Neural cell (in vitro differentiated cells): Measurements from ENCODE around the gene ETV6. TPM values are rescaled to one million over a fixed set of nuclear protein-coding genes. Genes with fewer than 3 reads are reported as not detected.

Source experiments
- H2AFZ ChIP-seq: fragments of 200-600, 300-800 bp; sonication (generic), shearing (Covaris generic); 2 replicates; pipeline ENCODE4 v1.6.0; 2014; ENCODE audit warnings: low read depth, mild to moderate bottlenecking, antibody characterized with exemption, low read length, moderate library complexity
- H3F3A ChIP-seq: fragments of 200-600 bp; shearing (Covaris generic); 2 replicates; pipeline ENCODE4 v1.6.1; 2016; ENCODE audit warnings: mild to moderate bottlenecking, moderate library complexity, mixed read lengths, antibody characterized with exemption, low read length; ENCODE audit not compliant: insufficient read depth, poor library complexity, severe bottlenecking
- H3K27ac ChIP-seq: fragments of 200-600, 300-800 bp; sonication (generic), shearing (Covaris generic); 2 replicates; pipeline ENCODE4 v1.5.1; 2014; ENCODE audit warnings: mild to moderate bottlenecking, low read length, moderate library complexity
- H3K27me3 ChIP-seq: fragments of 300-800, 200-600 bp; sonication (generic), shearing (Covaris generic); 2 replicates; pipeline ENCODE4 v1.6.0; 2014; ENCODE audit warnings: mild to moderate bottlenecking, low read depth, low read length, moderate library complexity; ENCODE audit not compliant: insufficient read depth
- H3K36me3 ChIP-seq: fragments of 300-800, 200-600 bp; sonication (generic), shearing (Covaris generic); 2 replicates; pipeline ENCODE4 v1.5.1; 2014; ENCODE audit warnings: mild to moderate bottlenecking, antibody characterized with exemption, low read length, moderate library complexity; ENCODE audit not compliant: insufficient read depth
- H3K4me2 ChIP-seq: fragments of 300-800, 200-600 bp; sonication (generic), shearing (Covaris generic); 2 replicates; pipeline ENCODE4 v1.6.0; 2014; ENCODE audit warnings: mild to moderate bottlenecking, low read length
- H3K4me3 ChIP-seq: fragments of 300-800, 200-600 bp; sonication (generic), shearing (Covaris generic); 2 replicates; pipeline ENCODE4 v1.5.1; 2014; ENCODE audit warnings: mild to moderate bottlenecking, low read length, moderate library complexity
- H3K79me2 ChIP-seq: fragments of 200-600 bp; shearing (Covaris generic); replicated peaks from 2 replicates; pipeline ENCODE4 v1.6.0; 2014; ENCODE audit warnings: mild to moderate bottlenecking, low read length, moderate library complexity; ENCODE audit not compliant: insufficient read depth
- H3K9ac ChIP-seq: fragments of 300-800, 200-600 bp; sonication (generic), shearing (Covaris generic); 2 replicates; pipeline ENCODE4 v1.6.1; 2016; ENCODE audit warnings: mild to moderate bottlenecking, low read length, mixed read lengths
- H3K9me2 ChIP-seq: fragments of 200-600 bp; shearing (Covaris generic); 2 replicates; pipeline ENCODE4 v1.6.1; 2016; ENCODE audit warnings: mild to moderate bottlenecking, low read length, mixed read lengths; ENCODE audit not compliant: insufficient read depth
- H3K9me3 ChIP-seq: fragments of 200-600, 300-800 bp; sonication (generic), shearing (Covaris generic); 2 replicates; pipeline ENCODE4 v1.6.1; 2016; ENCODE audit warnings: mild to moderate bottlenecking, mixed run types, low read length, moderate library complexity, mixed read lengths
- H4K20me1 ChIP-seq: fragments of 200-600 bp; shearing (Covaris generic); 2 replicates; pipeline ENCODE4 v1.6.1; 2016; ENCODE audit warnings: mild to moderate bottlenecking, mixed run types; ENCODE audit not compliant: insufficient read depth
- EP300 ChIP-seq: fragments of 450-650 bp; conservative IDR thresholded peaks from 2 replicates; pipeline ENCODE4 v1.6.1; 2014; ENCODE audit warnings: antibody characterized with exemption, mild to moderate bottlenecking, moderate library complexity; ENCODE audit not compliant: poor library complexity, severe bottlenecking
- EZH2 ChIP-seq: fragments of 200-600, 300-800 bp; shearing (Covaris generic), sonication (generic); IDR thresholded peaks from 2 replicates; pipeline ENCODE4 v1.6.1; 2014; ENCODE audit warnings: antibody characterized with exemption, low read length, borderline replicate concordance, mild to moderate bottlenecking; ENCODE audit not compliant: insufficient read depth, poor library complexity, severe bottlenecking
- MXI1 ChIP-seq: fragments of 450-650 bp; conservative IDR thresholded peaks from 2 replicates; pipeline ENCODE4 v1.6.1; 2014; ENCODE audit warnings: antibody characterized with exemption, mild to moderate bottlenecking; ENCODE audit not compliant: poor library complexity, severe bottlenecking
- POLR2AphosphoS5 ChIP-seq: IDR thresholded peaks from 2 replicates; pipeline ENCODE4 v1.6.1; 2012
- RAD21 ChIP-seq: fragments of 450-650 bp; conservative IDR thresholded peaks from 2 replicates; pipeline ENCODE4 v1.6.1; 2014; ENCODE audit warnings: antibody characterized with exemption, mild to moderate bottlenecking, moderate library complexity
- SMC3 ChIP-seq: fragments of 450-650 bp; conservative IDR thresholded peaks from 2 replicates; pipeline ENCODE4 v1.6.1; 2014; ENCODE audit warnings: antibody characterized with exemption, mild to moderate bottlenecking, moderate library complexity; ENCODE audit not compliant: poor library complexity
- TAF1 ChIP-seq: IDR thresholded peaks from 2 replicates; pipeline ENCODE4 v1.6.1; 2012; ENCODE audit warnings: low read depth
- polyA plus RNA-seq: library from polyadenylated mRNA; depleted of rRNA; stranded (reverse); fragments of >200 nt; gene quantifications from 2 replicates; pipeline ENCODE4 v1.2.3, GENCODE V29; 2014
- TF ChIP-seq, protein P1 (sequence below): IDR thresholded peaks from 2 replicates; pipeline ENCODE4 v1.6.1; 2012; ENCODE audit warnings: borderline replicate concordance
- TF ChIP-seq, protein P2 (sequence below): fragments of 450-650 bp; IDR thresholded peaks from 2 replicates; pipeline ENCODE4 v1.5.1; 2014; ENCODE audit warnings: antibody characterized with exemption, mild to moderate bottlenecking, moderate library complexity; ENCODE audit not compliant: poor library complexity, severe bottlenecking

The ETV6 gene
- polyA plus RNA-seq, 1 donor from 2014 or later = 1.6 TPM

DNA sequence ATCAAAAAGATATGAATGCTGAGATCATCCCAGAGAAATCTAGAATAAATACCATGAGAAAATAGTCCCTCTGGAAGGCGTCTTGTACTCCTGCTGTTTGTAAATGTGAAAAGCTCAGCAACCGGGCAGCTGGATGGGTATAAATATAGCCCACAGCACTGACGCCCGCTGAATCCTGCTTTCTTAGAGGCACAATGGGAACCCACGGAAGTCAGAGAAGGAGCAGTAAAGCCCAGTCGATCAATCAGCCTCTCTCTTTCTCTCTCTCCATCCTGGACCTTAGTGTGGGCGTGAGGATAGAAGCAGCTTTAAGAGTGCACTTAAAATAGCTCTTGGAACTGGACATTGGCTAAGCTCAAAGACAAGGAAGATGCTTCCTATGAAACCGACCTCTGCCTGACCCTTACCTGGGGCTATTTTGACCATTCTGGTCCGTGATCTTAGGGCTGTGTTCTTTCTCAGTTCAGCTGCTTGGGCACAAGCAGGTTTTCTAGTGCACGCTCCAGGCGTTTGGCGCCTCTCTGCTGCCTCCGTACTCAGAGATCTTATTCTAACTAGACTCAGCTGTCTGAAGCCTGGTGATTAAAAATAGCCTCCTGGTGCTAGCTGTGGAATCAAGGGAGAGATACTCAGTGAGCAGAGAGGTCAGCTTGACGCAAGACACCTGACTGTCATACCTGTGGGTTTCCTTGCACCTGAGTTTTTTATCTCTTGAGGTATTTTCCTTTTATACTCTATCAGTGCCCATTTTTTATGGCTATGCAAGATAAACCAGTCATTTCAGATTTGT, 144.6 kb downstream of the ETV6 start:
- TF ChIP-seq POLR2AphosphoS5 = peak; percentile 42
- no peak for TF ChIP-seq MXI1
- TF ChIP-seq TAF1 = no peak
- Histone ChIP-seq H3K9ac (no peak overlapping the region), H3K4me2 (no peak overlapping the region), H3K9me3 (no peaks in the 10 kb centered on the region), H4K20me1 (no peaks in the 10 kb centered on the region), H3F3A (no peaks in the 10 kb centered on the region), H3K27me3 (no peaks in the 10 kb centered on the region), H3K79me2 (no peaks in the 10 kb centered on the region), H3K4me3 (no peak overlapping the region), H2AFZ (no peak overlapping the region), H3K27ac (peak overlapping the region; percentile 43), H3K36me3 (no peaks in the 10 kb centered on the region), H3K9me2 (no peaks in the 10 kb centered on the region)

- Histone ChIP-seq H4K20me1 (no peaks in the 10 kb centered on the region), H2AFZ (no peak overlapping the region), H3K27ac (peak overlapping the region; percentile 43), H3K9me2 (no peaks in the 10 kb centered on the region), H3K9ac (no peak overlapping the region), H3K36me3 (no peaks in the 10 kb centered on the region), H3K79me2 (no peaks in the 10 kb centered on the region), H3K4me2 (no peak overlapping the region), H3F3A (no peaks in the 10 kb centered on the region), H3K4me3 (no peak overlapping the region), H3K27me3 (no peaks in the 10 kb centered on the region), H3K9me3 (no peaks in the 10 kb centered on the region)
- TF ChIP-seq, protein P1, sequence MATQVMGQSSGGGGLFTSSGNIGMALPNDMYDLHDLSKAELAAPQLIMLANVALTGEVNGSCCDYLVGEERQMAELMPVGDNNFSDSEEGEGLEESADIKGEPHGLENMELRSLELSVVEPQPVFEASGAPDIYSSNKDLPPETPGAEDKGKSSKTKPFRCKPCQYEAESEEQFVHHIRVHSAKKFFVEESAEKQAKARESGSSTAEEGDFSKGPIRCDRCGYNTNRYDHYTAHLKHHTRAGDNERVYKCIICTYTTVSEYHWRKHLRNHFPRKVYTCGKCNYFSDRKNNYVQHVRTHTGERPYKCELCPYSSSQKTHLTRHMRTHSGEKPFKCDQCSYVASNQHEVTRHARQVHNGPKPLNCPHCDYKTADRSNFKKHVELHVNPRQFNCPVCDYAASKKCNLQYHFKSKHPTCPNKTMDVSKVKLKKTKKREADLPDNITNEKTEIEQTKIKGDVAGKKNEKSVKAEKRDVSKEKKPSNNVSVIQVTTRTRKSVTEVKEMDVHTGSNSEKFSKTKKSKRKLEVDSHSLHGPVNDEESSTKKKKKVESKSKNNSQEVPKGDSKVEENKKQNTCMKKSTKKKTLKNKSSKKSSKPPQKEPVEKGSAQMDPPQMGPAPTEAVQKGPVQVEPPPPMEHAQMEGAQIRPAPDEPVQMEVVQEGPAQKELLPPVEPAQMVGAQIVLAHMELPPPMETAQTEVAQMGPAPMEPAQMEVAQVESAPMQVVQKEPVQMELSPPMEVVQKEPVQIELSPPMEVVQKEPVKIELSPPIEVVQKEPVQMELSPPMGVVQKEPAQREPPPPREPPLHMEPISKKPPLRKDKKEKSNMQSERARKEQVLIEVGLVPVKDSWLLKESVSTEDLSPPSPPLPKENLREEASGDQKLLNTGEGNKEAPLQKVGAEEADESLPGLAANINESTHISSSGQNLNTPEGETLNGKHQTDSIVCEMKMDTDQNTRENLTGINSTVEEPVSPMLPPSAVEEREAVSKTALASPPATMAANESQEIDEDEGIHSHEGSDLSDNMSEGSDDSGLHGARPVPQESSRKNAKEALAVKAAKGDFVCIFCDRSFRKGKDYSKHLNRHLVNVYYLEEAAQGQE = no peak
- no peak for TF ChIP-seq POLR2AphosphoS5
- no peak for TF ChIP-seq TAF1
- no peak for TF ChIP-seq SMC3
- TF ChIP-seq EP300 = no peak
- TF ChIP-seq EZH2 = no peak
- TF ChIP-seq RAD21 = no peak
Observed at GRCh38 chr12:11794751-11795150, 145.3 kb downstream of the ETV6 start.

DNA sequence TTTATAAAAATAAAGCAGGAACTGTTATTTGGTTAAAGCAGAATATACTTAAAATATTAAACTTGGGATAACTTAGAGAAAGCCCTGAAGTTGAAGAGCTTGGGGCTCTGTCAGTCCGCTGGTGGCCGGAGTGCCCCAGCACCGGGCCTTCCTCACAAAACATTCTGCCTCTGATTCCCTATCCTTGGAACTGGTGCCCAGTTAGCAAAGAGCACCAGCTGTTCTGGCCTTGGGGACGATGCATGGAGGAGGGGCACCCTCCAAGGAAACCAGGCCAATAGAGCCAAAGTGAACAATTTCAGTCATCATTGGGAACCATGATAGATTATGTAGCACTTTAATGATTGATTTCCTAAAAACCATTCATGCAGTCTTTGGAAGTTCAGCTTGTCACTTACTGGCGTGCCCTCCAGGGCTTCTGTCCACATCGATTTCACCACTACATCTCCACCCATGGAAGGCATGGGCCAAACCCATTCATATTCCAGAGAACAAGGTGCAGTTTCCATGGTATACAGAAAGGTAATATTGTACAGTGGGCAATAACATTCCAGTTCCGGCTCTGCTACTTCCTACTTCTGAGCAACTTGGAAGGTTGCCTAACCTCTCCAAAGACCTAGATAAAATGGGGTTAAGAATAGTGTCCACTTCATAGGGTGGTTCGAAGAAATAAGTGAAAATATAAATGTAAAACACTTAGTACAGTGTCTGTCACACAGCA, 145.9 kb downstream of the ETV6 start:
- Histone ChIP-seq H3K79me2 (no peaks in the 10 kb centered on the region), H3K4me2 (no peak overlapping the region), H3F3A (no peaks in the 10 kb centered on the region), H3K36me3 (no peaks in the 10 kb centered on the region), H2AFZ (no peak overlapping the region), H3K27ac (no peak overlapping the region), H3K27me3 (no peaks in the 10 kb centered on the region), H3K4me3 (no peak overlapping the region), H3K9me3 (no peaks in the 10 kb centered on the region), H4K20me1 (no peaks in the 10 kb centered on the region), H3K9ac (no peak overlapping the region), H3K9me2 (no peaks in the 10 kb centered on the region)
- TF ChIP-seq EZH2 (no peak), MXI1 (no peak), RAD21 (no peak), SMC3 (no peak), POLR2AphosphoS5 (no peak), TAF1 (no peak)
- TF ChIP-seq, protein P2, sequence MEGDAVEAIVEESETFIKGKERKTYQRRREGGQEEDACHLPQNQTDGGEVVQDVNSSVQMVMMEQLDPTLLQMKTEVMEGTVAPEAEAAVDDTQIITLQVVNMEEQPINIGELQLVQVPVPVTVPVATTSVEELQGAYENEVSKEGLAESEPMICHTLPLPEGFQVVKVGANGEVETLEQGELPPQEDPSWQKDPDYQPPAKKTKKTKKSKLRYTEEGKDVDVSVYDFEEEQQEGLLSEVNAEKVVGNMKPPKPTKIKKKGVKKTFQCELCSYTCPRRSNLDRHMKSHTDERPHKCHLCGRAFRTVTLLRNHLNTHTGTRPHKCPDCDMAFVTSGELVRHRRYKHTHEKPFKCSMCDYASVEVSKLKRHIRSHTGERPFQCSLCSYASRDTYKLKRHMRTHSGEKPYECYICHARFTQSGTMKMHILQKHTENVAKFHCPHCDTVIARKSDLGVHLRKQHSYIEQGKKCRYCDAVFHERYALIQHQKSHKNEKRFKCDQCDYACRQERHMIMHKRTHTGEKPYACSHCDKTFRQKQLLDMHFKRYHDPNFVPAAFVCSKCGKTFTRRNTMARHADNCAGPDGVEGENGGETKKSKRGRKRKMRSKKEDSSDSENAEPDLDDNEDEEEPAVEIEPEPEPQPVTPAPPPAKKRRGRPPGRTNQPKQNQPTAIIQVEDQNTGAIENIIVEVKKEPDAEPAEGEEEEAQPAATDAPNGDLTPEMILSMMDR = no peak
